Suprapubic skin (tissue), 3 donors: ENCODE data around the gene BDKRB2.

Source experiments
- CTCF ChIP-seq, 2 donors: fragments of 200-600 bp in 1 of 2; fragments of 450-650 bp in 1 of 2; sonication (generic) in 1 of 2; IDR thresholded peaks; one replicate each; pipeline ENCODE4 v1.5.1; 2016 to 2019; ENCODE audit warnings: antibody characterized with exemption in 2 of 2, mild to moderate bottlenecking in 1 of 2, moderate library complexity in 1 of 2
- POLR2A ChIP-seq, 2 donors: fragments of 450-650 bp; IDR thresholded peaks; one replicate each; pipeline ENCODE4 v1.6.1; 2017; ENCODE audit warnings: antibody characterized with exemption in 2 of 2, mild to moderate bottlenecking in 2 of 2, moderate library complexity in 2 of 2

DNA sequence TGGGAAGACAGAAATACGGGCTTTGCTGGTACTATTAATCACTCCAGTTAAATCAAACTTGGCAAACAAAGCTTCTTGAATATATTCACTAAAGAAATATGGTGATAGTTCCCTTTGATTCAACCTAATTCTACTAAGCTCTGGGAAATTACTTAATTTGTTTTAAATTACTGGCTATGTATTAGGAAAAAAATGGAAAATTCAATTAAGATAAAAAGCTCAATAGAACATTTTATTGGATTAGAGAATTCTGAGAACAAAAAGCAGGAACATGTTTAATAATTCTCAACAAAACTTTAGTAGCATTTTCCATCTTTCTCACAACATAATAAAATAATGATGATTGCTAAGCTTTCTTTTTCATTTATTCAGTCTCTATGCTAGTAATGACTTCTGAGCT, 81.6 kb downstream of the BDKRB2 start:
- no peak for TF ChIP-seq CTCF (IDR thresholded peaks at IDR 0.05)
- TF ChIP-seq POLR2A (IDR thresholded peaks at IDR 0.05), result no peak
